Central memory CD4-positive, alpha-beta T cell (primary cell): ENCODE results near the gene SLMAP.

Experiments used
- DNase-seq: peaks from one replicate; pipeline ENCODE4 v3.0.0; 2022

SLMAP gene

DNA sequence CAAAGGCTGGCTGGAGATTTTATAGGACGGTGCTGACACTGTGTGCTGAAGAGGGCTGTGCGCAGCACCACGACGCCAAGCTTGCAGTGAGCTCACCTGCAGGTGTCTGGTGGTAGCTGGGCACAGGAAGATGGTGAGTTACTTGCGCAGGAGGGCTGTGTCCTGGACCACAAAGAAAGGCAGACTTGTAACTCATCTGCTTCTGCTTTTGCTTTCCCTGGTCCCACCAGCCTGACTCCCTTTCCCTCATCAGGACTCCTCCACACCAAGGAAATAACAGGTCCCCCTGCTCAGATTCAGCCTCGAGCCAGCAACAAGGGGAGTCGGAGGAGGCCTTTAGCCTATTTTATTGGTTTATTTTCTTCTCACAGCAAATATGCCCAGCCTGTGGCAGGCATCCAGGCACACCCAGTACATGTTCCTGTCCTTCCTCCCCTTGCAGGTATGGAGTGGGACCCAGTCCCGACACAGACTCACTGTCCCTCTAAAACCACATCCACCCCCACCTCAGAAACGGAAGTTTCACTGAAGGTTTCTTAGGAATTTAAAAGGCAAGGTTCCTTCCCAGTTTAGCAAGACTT, 216.5 kb downstream of the SLMAP start:
- DNase-seq, result no peak

- DNase-seq, result no peak
Measured at GRCh38 chr3:57973715-57974477, 217.8 kb downstream of the SLMAP start.

DNA sequence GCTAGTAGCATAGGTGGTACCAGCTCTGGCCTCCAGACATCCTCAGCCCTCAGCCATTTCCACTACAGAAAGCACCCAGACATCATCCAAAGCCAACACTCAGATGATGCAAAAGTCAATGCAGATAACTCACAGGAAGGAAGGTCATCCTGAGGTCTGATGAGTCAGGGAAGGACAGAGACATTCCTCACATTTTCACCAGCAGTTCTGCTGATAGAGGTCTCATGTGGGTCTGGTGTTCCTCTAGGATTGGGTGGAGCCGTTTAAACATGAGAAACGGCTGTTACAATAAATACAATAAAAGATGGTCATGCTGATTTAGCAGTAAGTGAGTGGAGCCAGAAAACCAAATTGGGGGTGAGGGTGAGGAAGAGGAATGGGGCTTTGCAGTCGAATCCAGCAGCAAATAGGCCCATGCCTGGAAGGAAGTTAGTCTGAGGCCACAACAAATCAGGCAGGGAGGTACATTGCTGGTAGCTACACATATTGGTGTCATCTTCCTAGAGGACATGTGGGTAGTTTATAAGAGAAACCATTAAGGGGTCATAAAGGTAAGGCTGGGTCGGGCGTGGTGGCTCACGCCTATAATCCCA, 218.8 kb downstream of the SLMAP start:
- DNase-seq, result no peak

DNA sequence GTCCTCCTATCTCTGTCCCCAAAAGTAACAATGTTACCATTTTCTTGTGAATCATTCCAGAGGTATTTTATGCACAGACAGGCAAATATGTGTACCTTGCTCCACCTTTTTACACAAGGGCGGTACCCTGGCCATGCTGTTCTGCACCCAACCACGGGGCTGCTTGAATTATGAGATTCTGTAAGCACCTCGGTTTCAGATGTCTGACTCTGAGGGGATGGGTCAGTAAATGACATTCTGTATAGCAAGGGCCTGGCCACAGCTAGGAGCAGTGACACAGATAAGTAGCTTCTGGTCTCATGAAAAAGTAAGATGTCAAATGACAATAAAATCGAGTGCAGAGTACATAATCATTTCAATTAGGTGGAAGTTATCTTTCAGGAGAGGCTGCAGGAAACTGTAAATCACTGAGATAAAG, 221.7 kb downstream of the SLMAP start:
- DNase-seq, result no peak

- no peak for DNase-seq
Measured at GRCh38 chr3:57978316-57978715, 222.2 kb downstream of the SLMAP start.
